Endothelial cell (in vitro differentiated cells): ENCODE results near the gene ISLR2. TPM values are rescaled to one million over a fixed set of nuclear protein-coding genes. Genes with fewer than 3 reads are reported as not detected.

Experiments used
- DNase-seq: peaks from one replicate; pipeline ENCODE4 v3.0.0; 2021; ENCODE audit warnings: low spot score
- H3K27ac Mint-ChIP-seq: one replicate; pipeline ENCODE4 v1.8.0; 2021; ENCODE audit warnings: mixed read lengths, inconsistent platforms; ENCODE audit not compliant: unreplicated experiment
- H3K27me3 Mint-ChIP-seq: one replicate; pipeline ENCODE4 v1.8.0; 2021; ENCODE audit warnings: mild to moderate bottlenecking, moderate library complexity, mixed read lengths, inconsistent platforms; ENCODE audit not compliant: unreplicated experiment
- H3K36me3 Mint-ChIP-seq: one replicate; pipeline ENCODE4 v1.8.0; 2021; ENCODE audit warnings: mild to moderate bottlenecking, low read depth, mixed read lengths, inconsistent platforms; ENCODE audit not compliant: unreplicated experiment
- H3K4me1 Mint-ChIP-seq: one replicate; pipeline ENCODE4 v1.8.0; 2021; ENCODE audit warnings: mild to moderate bottlenecking, mixed read lengths, inconsistent platforms; ENCODE audit not compliant: unreplicated experiment
- H3K4me3 Mint-ChIP-seq: one replicate; pipeline ENCODE4 v1.8.0; 2021; ENCODE audit warnings: mild to moderate bottlenecking, mixed read lengths, inconsistent platforms; ENCODE audit not compliant: unreplicated experiment
- H3K9me3 Mint-ChIP-seq: one replicate; pipeline ENCODE4 v1.8.0; 2021; ENCODE audit warnings: mixed read lengths, inconsistent platforms; ENCODE audit not compliant: unreplicated experiment
- total RNA-seq: library from RNA; stranded (reverse); fragmentation: NEBNext Ultra II Directional; extraction: Animal tissue kit (Norgen Biotek cat#: 25700); gene quantifications from one replicate; pipeline ENCODE4 v1.2.1, GENCODE V29; 2021; ENCODE audit not compliant: unreplicated experiment
- TF ChIP-seq, protein P1 (sequence below): fragments of 200-600 bp; sonication (generic); IDR thresholded peaks from one replicate; pipeline ENCODE4 v1.5.0; 2021; ENCODE audit warnings: antibody characterized with exemption; ENCODE audit not compliant: unreplicated experiment

ISLR2 gene
- total RNA-seq, 1 donor from 2014 or later: 0.21 TPM

DNA sequence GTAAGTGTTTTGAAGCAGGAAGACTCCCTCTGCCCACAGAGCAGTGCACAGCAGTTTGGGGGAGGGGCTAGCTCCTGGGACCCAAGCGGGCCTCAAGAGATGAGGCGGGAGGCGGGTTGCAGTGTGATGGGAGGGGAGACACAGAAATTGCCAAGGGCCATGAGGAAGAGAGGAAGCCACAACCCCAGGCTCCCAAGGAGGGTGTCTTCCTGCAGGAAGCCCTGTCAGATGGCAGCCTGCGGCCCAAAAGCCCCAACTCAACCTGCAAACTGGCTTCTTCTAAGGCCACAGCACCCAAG lies 7.3 kb upstream of the ISLR2 start:
- Mint-ChIP-seq H3K4me1 (peaks cover 32% of the 10 kb centered on the region), H3K27me3 (peaks cover 10% of the 10 kb centered on the region), H3K27ac (peak overlapping the region; percentile 76), H3K9me3 (no peaks in the 10 kb centered on the region), H3K4me3 (no peak overlapping the region), H3K36me3 (no peaks in the 10 kb centered on the region)
- TF ChIP-seq, protein P1, sequence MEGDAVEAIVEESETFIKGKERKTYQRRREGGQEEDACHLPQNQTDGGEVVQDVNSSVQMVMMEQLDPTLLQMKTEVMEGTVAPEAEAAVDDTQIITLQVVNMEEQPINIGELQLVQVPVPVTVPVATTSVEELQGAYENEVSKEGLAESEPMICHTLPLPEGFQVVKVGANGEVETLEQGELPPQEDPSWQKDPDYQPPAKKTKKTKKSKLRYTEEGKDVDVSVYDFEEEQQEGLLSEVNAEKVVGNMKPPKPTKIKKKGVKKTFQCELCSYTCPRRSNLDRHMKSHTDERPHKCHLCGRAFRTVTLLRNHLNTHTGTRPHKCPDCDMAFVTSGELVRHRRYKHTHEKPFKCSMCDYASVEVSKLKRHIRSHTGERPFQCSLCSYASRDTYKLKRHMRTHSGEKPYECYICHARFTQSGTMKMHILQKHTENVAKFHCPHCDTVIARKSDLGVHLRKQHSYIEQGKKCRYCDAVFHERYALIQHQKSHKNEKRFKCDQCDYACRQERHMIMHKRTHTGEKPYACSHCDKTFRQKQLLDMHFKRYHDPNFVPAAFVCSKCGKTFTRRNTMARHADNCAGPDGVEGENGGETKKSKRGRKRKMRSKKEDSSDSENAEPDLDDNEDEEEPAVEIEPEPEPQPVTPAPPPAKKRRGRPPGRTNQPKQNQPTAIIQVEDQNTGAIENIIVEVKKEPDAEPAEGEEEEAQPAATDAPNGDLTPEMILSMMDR: no peak
- DNase-seq: no peak

DNA sequence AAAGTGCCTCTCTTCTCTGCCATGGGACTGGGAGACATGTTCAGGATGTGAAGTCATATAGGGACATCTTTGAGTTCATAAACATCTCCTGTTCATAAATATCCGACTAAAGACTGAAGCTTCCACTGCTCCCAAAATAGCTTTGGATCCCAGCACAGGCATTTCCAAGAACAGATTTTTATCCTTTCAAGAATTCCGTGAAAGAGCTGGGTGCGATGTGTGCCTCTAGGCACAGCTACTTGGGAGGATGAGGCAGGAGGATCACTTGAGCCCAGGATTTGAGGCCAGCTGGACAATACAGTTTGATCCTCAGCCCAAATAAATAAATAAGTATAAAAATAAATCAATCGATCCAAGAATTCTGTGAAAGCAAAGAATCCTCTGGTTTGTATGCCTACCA lies 6.7 kb upstream of the ISLR2 start:
- H3K36me3 Mint-ChIP-seq: no peaks in the 10 kb centered on the region
- H3K27me3 Mint-ChIP-seq: peaks cover 12% of the 10 kb centered on the region
- no peak overlapping the region for H3K4me3 Mint-ChIP-seq
- TF ChIP-seq, protein P1: no peak
- no peak for DNase-seq
- peaks cover 32% of the 10 kb centered on the region for H3K4me1 Mint-ChIP-seq
- H3K27ac Mint-ChIP-seq: no peak overlapping the region
- no peaks in the 10 kb centered on the region for H3K9me3 Mint-ChIP-seq

DNA sequence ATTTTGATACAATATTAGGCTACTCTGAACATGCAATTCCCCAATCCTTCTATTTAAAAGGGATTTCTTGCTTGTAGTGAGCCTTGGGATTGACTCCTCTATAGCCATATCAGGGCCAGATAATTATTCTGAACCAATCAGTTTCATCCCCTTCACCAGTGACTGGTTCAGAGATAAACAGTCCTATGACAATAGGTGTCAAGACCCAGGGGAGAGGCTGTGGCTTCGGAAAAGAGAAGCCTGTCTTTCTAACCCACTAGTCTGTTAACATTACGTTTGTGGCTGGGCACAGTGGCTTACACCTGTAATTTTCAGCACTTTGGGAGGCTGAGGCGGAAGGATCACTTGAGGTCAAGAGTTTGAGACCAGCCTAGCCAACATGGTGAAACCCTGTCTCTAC lies 6.2 kb upstream of the ISLR2 start:
- DNase-seq: no peak
- Mint-ChIP-seq H3K4me1 (peaks cover 32% of the 10 kb centered on the region), H3K36me3 (no peaks in the 10 kb centered on the region), H3K27ac (no peak overlapping the region), H3K27me3 (peaks cover 14% of the 10 kb centered on the region), H3K9me3 (no peaks in the 10 kb centered on the region), H3K4me3 (no peak overlapping the region)
- TF ChIP-seq, protein P1: no peak

DNA sequence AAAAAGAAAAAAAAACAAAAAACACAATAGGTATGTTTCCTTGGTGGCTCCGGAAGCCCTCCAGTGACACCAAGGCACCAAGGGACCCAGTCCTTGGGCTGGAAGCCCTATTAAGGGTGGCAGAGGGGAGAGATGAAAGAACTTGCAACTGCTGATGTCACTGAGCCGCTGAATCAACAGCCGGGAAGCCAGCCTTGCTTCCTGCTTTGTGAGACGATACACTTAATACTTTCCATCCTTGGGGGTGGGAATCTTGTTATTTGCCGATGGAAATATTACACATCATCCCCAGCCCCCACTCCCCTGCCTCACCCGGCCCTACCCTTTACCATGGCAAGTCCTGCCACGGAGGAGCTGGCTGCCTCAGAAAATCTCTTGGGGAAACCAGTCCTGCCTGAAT lies 5.6 kb upstream of the ISLR2 start:
- Mint-ChIP-seq H3K36me3 (no peaks in the 10 kb centered on the region), H3K27me3 (peaks cover 18% of the 10 kb centered on the region), H3K9me3 (no peaks in the 10 kb centered on the region), H3K4me1 (peaks cover 37% of the 10 kb centered on the region), H3K27ac (no peak overlapping the region), H3K4me3 (no peak overlapping the region)
- TF ChIP-seq, protein P1: no peak
- no peak for DNase-seq

DNA sequence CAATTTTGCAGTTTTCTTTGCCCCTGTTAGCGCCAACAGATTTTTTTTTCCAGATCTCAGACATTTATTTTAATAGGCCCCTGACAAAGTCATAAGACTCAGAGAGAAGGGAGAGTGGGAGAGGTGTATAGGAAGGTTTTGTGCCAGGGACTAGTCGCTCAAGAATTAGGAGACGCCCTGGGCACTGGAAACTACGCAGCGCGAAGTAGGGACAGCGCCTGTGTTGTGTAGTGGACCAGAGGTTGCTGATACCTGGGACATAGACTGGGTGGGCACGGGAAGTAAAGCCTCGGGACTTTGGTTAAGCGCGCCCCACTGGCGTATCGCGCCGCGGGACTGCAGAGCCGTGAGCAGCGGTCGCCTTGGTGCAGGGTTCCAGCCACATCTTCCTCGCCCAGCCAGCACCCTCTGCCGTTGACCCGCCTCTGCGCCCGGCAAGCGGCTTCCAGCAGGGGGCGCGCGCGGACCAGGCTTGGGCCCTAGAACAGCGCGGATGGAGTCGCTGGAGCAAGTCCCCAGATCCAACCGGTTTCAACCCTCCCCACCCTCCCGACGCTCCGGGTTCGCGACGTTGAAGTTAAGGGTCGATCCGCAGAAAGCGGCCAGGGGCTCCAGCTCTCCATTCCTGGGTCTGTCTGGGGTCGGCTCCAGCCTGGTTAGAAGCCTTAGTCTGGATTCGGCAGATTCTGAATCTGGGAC lies 3.0 kb upstream of the ISLR2 start:
- peaks cover 6% of the 10 kb centered on the region for H3K36me3 Mint-ChIP-seq
- DNase-seq: peak; percentile 99
- peaks cover 40% of the 10 kb centered on the region for H3K4me1 Mint-ChIP-seq
- peaks cover 41% of the 10 kb centered on the region for H3K27me3 Mint-ChIP-seq
- no peaks in the 10 kb centered on the region for H3K9me3 Mint-ChIP-seq
- peak overlapping the region; percentile 48 for H3K4me3 Mint-ChIP-seq
- H3K27ac Mint-ChIP-seq: no peak overlapping the region
- TF ChIP-seq, protein P1: peak; percentile 94
